ENCODE data around the gene TENM4.

Gene TENM4

DNA sequence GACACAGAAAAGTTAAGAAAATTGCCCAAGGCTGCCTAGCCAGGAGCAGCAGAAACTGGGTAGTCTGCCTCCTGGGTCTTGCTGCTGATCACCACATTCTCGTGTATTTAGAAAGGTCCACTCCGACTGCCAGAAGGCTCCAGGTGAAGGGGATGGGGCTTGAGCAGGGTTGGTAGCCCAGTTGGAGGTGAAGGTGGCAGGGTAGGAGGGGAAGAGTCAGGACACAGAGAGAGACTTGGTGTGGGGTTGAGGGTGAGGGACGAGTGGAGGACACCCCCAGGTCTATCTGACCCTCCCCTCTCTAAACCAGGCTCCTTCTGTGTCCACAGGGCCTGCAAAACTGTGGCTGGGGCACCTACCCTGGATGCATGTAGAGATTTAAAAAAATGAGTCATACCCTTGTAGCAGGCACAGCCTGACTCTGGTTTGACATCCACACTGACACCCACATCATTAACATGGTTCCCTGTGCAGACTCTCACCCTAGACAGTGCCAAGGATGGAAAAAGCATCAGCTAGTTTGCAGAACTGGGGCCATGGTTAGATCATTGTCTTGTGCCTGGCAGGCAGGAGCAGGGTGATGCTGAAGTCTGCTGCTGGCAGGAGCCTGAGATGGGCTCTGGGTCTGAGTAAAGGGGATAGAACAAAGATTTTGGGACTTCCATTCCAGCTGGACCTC, 273.2 kb downstream of the TENM4 start:
- no peak for DNase-seq

DNA sequence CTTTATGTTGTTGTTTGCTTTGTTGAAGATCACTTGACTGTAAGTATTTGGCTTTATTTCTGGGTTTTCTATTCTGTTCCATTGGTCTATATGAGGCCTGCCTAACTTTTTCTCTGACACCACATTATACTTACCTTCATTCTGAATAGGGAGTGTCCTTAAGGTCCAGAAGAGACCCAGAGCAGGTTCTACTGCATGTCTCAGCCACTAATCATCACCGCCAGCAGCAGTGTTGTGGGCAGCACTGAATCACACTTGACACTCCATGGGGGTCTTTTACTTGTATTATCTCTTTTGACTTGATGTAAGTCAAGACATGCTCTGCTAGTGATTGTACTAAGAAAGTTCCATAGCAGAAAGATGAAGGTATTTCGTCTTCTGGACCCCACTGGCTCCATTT, 274.9 kb downstream of the TENM4 start:
- DNase-seq, result no peak

- no peak for DNase-seq
Measured at GRCh38 chr11:79160791-79161403, 279.9 kb downstream of the TENM4 start.

GRCh38 chr11:79159657-79160450, 281.0 kb downstream of the TENM4 start:
- no peak for DNase-seq

- no peak for DNase-seq
Measured at GRCh38 chr11:79157738-79158137, 283.1 kb downstream of the TENM4 start.

DNA sequence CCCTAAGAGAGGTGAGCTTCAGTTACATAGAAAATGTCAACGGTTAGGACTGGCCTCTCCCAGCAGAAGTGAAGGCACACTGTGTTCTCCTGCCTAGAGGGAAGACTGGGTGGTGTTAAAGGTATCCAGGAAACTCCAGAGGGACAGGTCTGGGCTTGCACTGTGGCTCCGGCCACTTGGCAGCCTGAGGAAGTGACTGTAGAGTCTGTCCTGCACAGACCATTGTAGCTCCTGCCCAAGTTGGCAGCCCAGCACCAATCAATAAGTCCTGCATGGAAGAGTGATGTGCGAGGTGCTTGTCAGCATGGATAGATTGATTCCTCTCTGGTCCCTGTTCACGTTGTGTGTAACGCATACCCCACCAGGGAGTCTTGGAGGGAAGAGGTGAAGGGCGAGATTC, 284.8 kb downstream of the TENM4 start:
- DNase-seq, result no peak

GRCh38 chr11:79155237-79155636, 285.6 kb downstream of the TENM4 start:
- no peak for DNase-seq

GRCh38 chr11:79152511-79152910, 288.3 kb downstream of the TENM4 start:
- DNase-seq, result no peak

DNA sequence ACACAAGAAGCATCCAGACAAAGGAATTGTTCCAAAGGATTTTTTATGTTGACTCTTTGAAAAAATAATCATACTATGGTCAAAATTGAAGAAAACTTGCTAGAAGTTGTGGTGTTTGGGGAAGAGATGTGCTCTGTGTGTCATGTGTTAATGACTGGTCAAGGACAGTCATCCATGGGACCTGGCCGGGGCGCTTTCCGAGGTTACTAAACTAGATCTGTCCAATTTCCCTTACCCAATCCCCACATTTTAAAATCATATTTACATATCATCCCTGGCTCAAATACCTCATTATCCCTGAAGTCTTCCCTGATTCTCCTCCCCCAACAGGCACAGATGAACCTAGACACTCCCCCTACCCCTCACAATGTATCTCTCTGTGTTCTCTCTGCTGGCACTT, 289.4 kb downstream of the TENM4 start:
- DNase-seq, result no peak

DNA sequence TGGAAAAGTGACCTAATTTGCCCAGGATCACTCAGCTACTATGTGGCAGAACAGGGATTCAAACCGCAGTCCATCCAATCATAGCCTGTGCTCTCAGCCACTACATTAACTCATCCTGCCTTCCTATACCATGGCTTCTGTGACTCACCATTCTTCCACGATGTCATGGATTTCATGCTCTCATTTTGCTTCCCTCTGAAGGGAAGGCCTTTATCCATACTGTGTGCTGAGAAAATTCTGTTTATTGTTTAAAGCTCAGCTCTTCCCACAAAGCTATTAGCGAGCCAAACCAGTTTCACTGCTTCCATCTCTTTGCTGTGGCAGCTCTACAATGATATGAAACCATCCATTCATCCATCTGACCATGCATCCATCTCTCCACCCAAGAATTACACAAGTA, 289.9 kb downstream of the TENM4 start:
- no peak for DNase-seq

- DNase-seq, result no peak
Measured at GRCh38 chr11:79150320-79150719, 290.5 kb downstream of the TENM4 start.

DNA sequence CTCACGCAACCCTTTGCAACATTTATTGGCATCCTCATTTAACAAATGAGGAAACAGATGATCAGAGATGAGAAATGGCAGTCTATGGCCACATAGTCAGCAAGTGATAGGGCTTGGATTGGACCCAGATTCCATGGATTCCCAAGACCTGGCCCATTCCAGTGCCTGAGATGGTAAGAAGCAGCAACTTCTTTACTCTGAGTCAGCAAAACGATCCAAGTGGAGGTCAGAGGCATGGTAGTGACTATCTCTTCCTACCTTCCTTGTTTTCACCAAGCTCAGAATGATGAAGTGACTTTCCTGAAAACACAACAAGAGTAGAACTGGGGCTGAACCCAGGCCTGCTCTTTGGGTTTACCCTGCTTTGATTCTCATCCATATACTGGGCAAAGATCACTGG, 293.1 kb downstream of the TENM4 start:
- DNase-seq, result no peak

- DNase-seq, result no peak
Measured at GRCh38 chr11:79147011-79147410, 293.8 kb downstream of the TENM4 start.

GRCh38 chr11:79139900-79140299, 300.9 kb downstream of the TENM4 start:
- DNase-seq, result no peak

GRCh38 chr11:79129702-79130101, 311.1 kb downstream of the TENM4 start:
- DNase-seq, result no peak

GRCh38 chr11:79128291-79128690, 312.5 kb downstream of the TENM4 start:
- DNase-seq, result no peak

- DNase-seq, result no peak
Measured at GRCh38 chr11:79122759-79123158, 318.1 kb downstream of the TENM4 start.

- no peak for DNase-seq
Measured at GRCh38 chr11:79121351-79121750, 319.5 kb downstream of the TENM4 start.

- DNase-seq, result no peak
Measured at GRCh38 chr11:79119491-79120284, 321.1 kb downstream of the TENM4 start.

GRCh38 chr11:79117488-79117887, 323.3 kb downstream of the TENM4 start:
- no peak for DNase-seq

- no peak for DNase-seq
Measured at GRCh38 chr11:79116600-79116999, 324.2 kb downstream of the TENM4 start.

GRCh38 chr11:79113054-79113690, 327.7 kb downstream of the TENM4 start:
- no peak for DNase-seq

DNA sequence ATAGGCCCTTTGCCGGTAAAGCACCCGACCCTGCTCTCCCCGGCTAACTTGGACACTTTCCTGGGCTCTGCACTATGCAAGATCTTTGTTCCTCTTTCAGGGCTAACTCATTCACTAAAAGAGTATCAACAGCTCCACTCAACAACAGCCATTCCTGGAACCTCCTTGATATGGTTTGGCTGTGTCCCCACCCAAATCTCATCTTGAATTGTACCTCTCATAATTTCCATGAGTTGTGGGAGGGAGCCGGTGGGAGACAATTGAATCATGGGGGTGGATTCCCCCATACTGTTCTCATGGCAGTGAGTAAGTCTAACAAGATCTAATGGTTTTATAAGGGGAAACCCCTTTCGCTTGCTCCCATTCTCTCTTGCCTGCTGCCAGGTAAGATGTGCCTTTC, 330.0 kb downstream of the TENM4 start:
- no peak for DNase-seq

Data from stimulated activated CD4-positive, alpha-beta T cell treated with anti-CD3 and anti-CD28 coated beads, Interleukin-4, amount 100 ng/mL, for 1 hour (primary cell).